WERI-Rb-1 (cell line): ENCODE measurements around the gene MORN4.

ENCODE experiments used
- DNase-seq: peaks from one replicate; pipeline ENCODE4 v3.0.0-alpha.2; 2020
- H3K27ac ChIP-seq: fragments of 250-450 bp; sonication (Bioruptor Pico); 2 replicates; pipeline ENCODE4 v1.5.1; 2020; ENCODE audit warnings: mild to moderate bottlenecking, moderate library complexity
- H3K27me3 ChIP-seq: fragments of 250-450 bp; sonication (Bioruptor Pico); 2 replicates; pipeline ENCODE4 v1.5.1; 2021; ENCODE audit warnings: mild to moderate bottlenecking, low read depth, moderate library complexity; ENCODE audit not compliant: insufficient read depth, severe bottlenecking
- H3K36me3 ChIP-seq: fragments of 250-450 bp; sonication (Bioruptor Pico); 2 replicates; pipeline ENCODE4 v1.5.1; 2020; ENCODE audit warnings: mild to moderate bottlenecking, moderate library complexity
- H3K4me3 ChIP-seq: 2 replicates; pipeline ENCODE4 v1.5.1; 2011; ENCODE audit warnings: low read depth, mild to moderate bottlenecking, control low read depth, low read length
- H3K9me3 ChIP-seq: fragments of 250-450 bp; sonication (Bioruptor Pico); 2 replicates; pipeline ENCODE4 v1.5.1; 2021; ENCODE audit warnings: mild to moderate bottlenecking, moderate library complexity; ENCODE audit not compliant: severe bottlenecking
- TF ChIP-seq, protein P1 (sequence below): IDR thresholded peaks from 2 replicates; pipeline ENCODE4 v1.5.1; 2011; ENCODE audit warnings: low read depth, mild to moderate bottlenecking, control low read depth, inconsistent platforms, low read length

Gene MORN4

DNA sequence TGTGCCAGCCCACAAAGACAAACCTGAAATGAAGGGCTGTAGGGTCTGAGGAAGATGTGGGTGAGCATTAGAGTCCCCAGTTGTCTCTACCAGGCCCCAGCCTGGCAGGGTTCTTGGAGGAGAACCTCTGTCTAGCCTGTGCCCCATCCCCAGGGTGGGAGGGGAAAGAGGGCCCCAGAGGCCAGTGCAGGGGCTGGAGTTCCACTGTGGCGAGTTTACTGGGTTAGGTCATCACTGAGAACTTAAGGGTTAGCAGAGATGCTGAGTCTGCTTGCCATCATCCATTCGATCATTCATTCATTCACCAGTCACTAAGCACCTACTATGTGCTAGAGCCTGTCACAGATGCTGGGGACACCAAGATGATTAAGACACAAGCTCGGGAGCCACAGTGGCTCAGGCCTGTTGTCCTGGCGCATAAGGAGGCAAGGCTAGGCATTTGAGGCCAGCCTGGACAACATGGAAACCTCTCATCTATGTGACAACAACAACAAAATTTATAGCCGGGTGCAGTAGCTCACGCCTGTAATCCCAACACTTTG, 58.1 kb downstream of the MORN4 start:
- H3K36me3 ChIP-seq: no peaks in the 10 kb centered on the region
- TF ChIP-seq, protein P1, sequence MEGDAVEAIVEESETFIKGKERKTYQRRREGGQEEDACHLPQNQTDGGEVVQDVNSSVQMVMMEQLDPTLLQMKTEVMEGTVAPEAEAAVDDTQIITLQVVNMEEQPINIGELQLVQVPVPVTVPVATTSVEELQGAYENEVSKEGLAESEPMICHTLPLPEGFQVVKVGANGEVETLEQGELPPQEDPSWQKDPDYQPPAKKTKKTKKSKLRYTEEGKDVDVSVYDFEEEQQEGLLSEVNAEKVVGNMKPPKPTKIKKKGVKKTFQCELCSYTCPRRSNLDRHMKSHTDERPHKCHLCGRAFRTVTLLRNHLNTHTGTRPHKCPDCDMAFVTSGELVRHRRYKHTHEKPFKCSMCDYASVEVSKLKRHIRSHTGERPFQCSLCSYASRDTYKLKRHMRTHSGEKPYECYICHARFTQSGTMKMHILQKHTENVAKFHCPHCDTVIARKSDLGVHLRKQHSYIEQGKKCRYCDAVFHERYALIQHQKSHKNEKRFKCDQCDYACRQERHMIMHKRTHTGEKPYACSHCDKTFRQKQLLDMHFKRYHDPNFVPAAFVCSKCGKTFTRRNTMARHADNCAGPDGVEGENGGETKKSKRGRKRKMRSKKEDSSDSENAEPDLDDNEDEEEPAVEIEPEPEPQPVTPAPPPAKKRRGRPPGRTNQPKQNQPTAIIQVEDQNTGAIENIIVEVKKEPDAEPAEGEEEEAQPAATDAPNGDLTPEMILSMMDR: no peak
- no peak for DNase-seq

DNA sequence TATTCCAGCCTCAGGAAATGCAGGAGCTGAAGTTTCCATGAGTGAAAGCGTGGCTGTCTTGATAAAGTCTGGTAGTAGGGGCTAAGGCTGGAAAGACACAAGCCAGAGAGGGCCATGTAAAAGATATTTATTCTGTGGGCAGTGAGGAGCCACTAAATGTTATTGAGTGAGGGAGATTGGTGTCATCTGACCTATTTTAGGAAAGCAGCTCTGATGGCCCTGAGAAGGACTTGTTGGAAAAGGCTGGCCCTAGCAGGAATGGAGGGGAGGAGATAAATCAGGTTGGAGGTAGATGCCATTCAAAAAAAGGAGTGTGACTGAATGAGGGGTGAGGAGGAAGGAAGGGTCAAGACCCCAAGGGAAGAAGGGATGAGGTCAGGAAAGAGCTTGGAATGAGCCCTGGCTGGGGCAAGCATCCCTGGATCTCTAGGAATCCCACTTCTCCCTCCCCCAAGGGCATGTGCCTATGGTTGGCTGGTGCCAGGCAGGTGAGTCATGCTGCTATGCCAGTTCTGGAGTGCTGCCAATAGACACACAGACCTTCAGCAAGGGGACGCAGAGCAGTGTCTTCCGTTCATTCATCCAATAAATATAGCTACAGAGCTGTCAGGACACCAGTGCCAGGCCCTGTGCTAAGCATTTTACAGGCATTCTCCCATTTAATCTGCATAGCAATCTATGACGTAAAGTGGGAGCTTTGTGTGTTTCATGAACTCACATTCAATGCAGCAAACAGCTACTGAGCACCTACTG, 58.8 kb downstream of the MORN4 start:
- DNase-seq: no peak
- H3K4me3 ChIP-seq: no peak overlapping the region
- H3K27me3 ChIP-seq: no peaks in the 10 kb centered on the region
- H3K36me3 ChIP-seq: no peaks in the 10 kb centered on the region
- TF ChIP-seq, protein P1: no peak
- no peak overlapping the region for H3K27ac ChIP-seq
- H3K9me3 ChIP-seq: no peaks in the 10 kb centered on the region

More for the DNA sequence above, 58.1 kb downstream of the MORN4 start:
- H3K4me3 ChIP-seq: no peak overlapping the region
- H3K9me3 ChIP-seq: no peaks in the 10 kb centered on the region
- H3K27ac ChIP-seq: no peak overlapping the region
- no peaks in the 10 kb centered on the region for H3K27me3 ChIP-seq

DNA sequence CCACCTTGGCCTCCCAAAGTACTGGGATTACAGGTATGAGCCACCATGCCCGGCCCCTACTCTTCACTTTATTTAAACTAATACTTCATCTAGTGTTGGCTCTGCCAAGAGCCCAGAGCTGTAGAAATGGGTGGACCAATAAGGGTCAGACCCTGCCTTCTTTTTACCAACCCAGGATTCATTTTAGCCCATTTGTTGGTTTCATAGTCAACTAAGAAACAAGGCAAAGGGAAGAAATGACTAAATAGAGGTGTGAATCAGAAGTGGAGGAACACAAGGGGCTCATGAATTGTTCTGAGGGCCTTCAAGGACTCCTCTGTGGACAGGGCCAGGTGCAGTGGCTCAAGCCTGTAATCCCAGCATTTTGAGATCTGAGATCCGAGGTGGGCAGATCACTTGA, 59.6 kb downstream of the MORN4 start:
- no peak overlapping the region for H3K4me3 ChIP-seq
- TF ChIP-seq, protein P1: no peak
- no peaks in the 10 kb centered on the region for H3K27me3 ChIP-seq
- H3K27ac ChIP-seq: no peak overlapping the region
- DNase-seq: no peak
- no peaks in the 10 kb centered on the region for H3K36me3 ChIP-seq
- H3K9me3 ChIP-seq: no peaks in the 10 kb centered on the region

DNA sequence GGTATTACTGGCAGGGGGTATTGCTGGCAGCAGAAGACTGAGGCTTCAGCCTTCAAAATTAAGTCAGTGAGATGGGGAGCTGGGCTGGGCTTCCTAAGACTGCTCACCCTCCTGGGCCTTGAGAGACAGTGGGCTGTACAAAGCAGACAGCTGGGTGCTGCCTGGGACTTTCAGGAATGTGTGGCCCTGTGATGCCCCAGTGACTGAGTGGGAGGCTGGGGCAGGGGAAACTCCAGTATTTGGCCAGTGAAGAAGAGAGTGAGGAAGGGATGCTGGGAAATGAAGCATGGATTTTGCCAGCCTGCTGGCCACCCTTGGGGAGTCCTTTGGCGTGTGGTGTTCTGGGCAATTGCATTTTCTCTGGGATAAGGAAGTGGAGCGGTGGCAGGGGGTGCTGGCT, 60.3 kb downstream of the MORN4 start:
- Histone ChIP-seq H3K27ac (no peak overlapping the region), H3K9me3 (no peaks in the 10 kb centered on the region), H3K4me3 (no peak overlapping the region), H3K27me3 (no peaks in the 10 kb centered on the region), H3K36me3 (no peaks in the 10 kb centered on the region)
- TF ChIP-seq, protein P1: no peak
- no peak for DNase-seq

DNA sequence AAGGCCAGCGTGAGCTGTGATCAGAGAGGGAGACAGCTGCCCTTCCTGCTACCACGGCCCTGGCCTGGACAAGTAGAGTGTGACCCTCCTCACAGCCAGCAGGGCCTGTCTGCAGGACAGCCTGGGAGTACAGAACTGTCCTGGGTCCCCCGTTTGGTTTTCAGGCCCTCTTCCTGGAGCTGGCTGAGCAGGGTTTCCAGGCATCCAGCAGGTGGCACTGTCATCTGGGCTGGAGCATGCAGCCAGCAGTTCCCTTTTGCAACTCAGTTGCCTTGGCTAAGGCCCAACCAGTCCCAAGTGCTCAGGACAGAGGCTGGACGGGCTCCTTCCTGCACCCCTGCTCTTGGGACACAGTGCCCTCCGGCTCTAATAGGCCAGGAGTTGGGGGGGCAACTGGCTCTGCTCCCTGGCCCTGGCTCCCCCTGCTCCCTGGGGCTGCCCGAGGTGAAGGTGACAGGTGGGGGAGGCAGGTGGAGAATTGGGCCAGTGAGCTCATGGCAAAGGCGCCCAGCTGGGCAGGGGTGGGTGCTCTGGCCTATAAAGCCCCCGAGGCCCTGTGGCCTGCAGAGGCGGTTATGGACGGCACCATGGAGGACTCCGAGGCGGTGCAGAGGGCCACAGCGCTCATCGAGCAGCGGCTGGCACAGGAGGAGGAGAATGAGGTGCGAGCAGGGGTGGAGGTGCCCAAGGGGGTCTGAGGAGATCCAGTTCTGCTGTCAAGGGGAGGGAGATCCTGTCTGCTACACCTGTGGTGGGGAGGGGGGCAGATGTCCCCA, 60.9 kb downstream of the MORN4 start, which contains the start of gene ANKRD2:
TSS of gene ANKRD2 (plus strand) at position 566 of the 776 bp plus-strand sequence. CDS start at position 576, 10 bp downstream.
- DNase-seq: peak; percentile 77
- TF ChIP-seq, protein P1: peak; percentile 99
- H3K27ac ChIP-seq: peak within 1 kb of the TSS; percentile 32; the same call in 1 of the 2 replicates

More for the DNA sequence above, 60.9 kb downstream of the MORN4 start, which contains the start of gene ANKRD2:
- no peaks in the 10 kb centered on the region for H3K9me3 ChIP-seq
- H3K27me3 ChIP-seq: no peaks in the 10 kb centered on the region
- no peak within 1 kb of the TSS for H3K4me3 ChIP-seq
- no peaks in the 10 kb centered on the region for H3K36me3 ChIP-seq
